ENCODE results near the gene MSRB1. TPM values are rescaled to one million over a fixed set of nuclear protein-coding genes. Genes with fewer than 3 reads are reported as not detected.

Gene MSRB1
- total RNA-seq, 1 donor = 14.3 TPM

DNA sequence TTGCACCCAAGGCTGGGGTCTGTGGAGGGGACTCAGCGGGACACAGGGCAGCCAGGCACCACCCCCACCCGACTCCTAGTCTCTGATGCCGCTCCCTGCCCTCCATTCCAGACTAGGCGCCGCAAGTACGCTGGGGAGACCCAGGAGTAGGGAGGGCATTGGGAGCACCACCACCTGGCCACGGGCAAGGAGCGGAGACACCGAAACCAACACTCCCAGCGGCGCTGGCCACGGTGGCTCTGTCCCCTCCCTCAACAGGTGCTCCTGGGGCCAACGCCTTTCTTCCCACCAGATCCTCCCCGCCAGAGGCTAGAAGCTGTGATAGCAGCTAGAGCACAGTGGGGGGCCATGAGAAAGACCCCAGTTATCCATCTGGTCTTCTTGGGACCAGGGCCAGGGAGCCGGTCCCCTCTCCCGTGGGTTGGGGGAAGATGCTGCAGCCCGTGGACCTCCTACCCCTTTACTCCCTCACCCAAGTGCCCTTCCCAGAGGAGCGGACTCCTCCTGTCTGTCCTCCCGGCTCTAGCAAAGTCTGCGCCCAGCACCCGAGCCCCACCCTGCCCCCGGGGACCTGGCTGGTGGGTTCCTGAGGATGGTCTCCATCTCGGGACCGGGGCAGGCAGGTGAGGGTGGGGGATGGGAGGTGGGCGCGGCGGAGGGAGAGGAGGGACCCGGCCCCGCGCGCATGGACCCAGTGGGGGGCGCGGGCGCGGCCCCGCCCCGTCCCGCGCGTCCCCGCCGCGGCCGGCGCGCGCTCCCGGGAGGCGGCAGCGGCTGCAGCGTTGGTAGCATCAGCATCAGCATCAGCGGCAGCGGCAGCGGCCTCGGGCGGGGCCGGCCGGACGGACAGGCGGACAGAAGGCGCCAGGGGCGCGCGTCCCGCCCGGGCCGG is 46.5 kb upstream of the MSRB1 start, which contains the start of gene SYNGR3:
TSS of gene SYNGR3 (plus strand) at position 762 of the 892 bp plus-strand sequence. CDS start 133 bp downstream, outside the sequence.
- DNase-seq (ENCODE audit: low read depth) = no peak
- H3K4me3 ChIP-seq (ENCODE audit: low read depth, low read length) = peak within 1 kb of the TSS; percentile 41
- TF ChIP-seq, protein P1, sequence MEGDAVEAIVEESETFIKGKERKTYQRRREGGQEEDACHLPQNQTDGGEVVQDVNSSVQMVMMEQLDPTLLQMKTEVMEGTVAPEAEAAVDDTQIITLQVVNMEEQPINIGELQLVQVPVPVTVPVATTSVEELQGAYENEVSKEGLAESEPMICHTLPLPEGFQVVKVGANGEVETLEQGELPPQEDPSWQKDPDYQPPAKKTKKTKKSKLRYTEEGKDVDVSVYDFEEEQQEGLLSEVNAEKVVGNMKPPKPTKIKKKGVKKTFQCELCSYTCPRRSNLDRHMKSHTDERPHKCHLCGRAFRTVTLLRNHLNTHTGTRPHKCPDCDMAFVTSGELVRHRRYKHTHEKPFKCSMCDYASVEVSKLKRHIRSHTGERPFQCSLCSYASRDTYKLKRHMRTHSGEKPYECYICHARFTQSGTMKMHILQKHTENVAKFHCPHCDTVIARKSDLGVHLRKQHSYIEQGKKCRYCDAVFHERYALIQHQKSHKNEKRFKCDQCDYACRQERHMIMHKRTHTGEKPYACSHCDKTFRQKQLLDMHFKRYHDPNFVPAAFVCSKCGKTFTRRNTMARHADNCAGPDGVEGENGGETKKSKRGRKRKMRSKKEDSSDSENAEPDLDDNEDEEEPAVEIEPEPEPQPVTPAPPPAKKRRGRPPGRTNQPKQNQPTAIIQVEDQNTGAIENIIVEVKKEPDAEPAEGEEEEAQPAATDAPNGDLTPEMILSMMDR (IDR thresholded peaks at IDR 0.05; ENCODE audit: insufficient read depth, low read length) = no peak

DNA sequence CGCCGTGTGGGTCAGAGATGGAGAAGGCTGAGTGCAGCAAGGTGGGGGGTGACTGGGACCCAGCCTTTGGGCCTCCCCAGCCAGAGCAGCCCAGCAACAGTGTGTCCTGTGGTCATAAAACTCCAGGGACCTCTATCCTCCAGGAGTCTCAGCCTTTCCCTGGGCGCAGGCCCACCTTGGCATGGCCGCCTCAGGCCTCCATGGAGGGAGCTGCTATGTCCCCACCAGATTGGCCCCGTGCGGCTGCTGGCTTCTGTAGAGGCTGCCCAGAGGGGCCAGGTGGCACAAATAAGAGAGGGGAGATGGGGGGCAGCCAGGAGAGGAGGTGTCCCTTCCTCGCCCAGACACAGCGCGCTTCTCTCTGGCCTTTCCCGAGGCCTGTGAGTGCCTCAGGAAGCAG is 44.2 kb upstream of the MSRB1 start:
- no peak for DNase-seq (ENCODE audit: low read depth)
- no peak overlapping the region for H3K4me3 ChIP-seq (ENCODE audit: low read depth, low read length)
- TF ChIP-seq, protein P1 (IDR thresholded peaks at IDR 0.05; ENCODE audit: insufficient read depth, low read length) = no peak

DNA sequence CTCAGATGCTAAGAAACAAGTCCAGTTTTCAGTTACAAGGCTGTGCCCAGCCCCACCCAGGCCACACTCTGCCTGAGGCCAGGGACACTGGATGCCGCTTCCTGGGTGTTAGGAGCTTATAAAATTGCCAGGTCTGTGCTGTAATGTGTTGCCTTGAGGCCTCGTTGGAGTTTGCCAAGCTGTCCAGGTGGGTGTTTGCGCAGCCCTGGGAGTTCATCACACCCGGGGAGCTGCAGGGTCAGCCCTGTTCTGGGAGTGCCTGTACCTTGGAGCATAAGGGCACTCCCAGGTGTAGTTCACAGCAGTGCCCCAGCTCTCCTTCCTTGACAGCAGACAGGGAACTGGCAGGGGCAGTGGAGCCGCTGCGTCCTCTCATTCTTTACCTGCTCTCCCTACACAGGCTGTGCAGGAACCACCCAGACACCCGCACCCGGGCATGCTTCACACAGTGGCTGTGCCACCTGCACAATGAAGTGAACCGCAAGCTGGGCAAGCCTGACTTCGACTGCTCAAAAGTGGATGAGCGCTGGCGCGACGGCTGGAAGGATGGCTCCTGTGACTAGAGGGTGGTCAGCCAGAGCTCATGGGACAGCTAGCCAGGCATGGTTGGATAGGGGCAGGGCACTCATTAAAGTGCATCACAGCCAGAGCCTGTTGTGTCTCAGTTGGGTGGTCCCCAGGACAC is 42.6 kb upstream of the MSRB1 start:
- peak overlapping the region; percentile 76 for H3K4me3 ChIP-seq (ENCODE audit: low read depth, low read length)
- TF ChIP-seq, protein P1 (IDR thresholded peaks at IDR 0.05; ENCODE audit: insufficient read depth, low read length) = no peak
- no peak for DNase-seq (ENCODE audit: low read depth)

DNA sequence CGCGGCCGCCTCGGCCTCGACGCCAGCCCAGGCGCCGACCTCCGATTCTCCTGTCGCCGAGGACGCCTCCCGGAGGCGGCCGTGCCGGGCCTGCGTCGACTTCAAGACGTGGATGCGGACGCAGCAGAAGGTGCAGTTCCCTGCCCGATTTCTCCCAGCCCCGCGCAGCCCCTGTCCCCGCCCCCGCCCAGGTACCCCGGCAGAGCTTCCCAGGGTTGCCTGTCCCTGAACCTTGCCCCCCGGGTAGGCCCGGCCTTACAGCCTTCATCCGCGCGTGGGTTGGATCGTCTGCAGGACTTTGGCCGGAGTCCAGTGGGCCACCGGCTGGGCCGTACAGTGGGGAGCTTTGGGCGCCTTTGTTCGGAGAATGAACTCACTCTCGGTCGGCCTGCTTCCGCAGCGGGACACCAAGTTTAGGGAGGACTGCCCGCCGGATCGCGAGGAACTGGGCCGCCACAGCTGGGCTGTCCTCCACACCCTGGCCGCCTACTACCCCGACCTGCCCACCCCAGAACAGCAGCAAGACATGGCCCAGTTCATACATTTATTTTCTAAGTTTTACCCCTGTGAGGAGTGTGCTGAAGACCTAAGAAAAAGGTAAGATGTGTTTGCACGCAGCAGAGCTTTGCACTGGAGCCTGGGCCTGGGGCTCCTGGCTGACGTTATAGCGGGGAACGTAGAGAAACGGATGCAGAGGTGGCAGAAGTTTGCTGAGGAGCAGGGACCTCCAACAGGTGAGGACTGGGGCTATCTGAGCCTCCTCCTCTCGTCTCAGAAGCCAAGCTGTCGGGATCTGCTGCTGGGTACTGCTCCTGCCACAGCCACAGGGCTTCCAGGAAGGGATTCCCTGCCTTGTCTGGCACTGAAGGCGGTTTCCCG is 41.6 kb upstream of the MSRB1 start:
- TF ChIP-seq, protein P1 (IDR thresholded peaks at IDR 0.05; ENCODE audit: insufficient read depth, low read length) = no peak
- H3K4me3 ChIP-seq (ENCODE audit: low read depth, low read length) = peak overlapping the region; percentile 76
- DNase-seq (ENCODE audit: low read depth) = no peak

DNA sequence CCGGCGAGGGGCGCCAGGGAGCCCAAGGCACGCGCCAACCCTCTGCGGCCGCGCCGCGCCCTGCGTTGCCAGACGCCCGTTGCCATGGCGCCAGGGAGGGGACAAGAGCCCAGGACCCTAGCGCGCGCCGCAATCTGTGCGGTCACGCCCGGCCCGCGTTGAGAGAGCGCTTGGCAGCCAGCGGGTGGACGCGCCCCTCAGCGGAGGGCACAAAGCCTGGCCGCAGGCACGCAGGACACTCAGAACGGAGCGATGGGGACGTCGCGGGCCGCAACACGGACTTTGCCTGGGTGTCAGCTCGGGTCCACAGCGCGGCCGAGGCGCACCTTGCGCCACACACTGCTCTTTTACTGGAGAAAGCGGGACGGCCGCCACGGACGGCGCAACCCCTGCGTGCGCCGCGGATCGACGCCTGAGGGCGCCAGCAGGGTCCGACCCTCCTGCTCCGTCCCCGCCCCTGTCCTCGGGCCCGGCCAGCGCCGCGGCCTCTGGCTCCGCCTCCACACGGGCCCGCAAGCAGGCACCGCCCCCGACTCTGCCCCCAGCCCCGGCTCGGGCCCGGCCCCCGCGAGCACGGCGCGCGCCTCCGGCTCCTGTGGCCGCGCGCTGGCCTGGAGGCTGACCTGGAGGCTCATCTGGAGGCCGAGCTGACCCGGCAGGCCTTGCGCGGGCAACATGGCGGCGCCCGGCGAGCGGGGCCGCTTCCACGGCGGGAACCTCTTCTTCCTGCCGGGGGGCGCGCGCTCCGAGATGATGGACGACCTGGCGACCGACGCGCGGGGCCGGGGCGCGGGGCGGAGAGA is 40.7 kb upstream of the MSRB1 start, which contains the start of gene GFER:
TSS of gene GFER (plus strand) at position 650 of the 803 bp plus-strand sequence. CDS start at position 676, 26 bp downstream.
- peak; percentile 90 for DNase-seq (ENCODE audit: low read depth)

More for the DNA sequence above, 40.7 kb upstream of the MSRB1 start, which contains the start of gene GFER:
- TF ChIP-seq, protein P1 (IDR thresholded peaks at IDR 0.05; ENCODE audit: insufficient read depth, low read length) = peak; percentile 38
- peak within 1 kb of the TSS; percentile 76 for H3K4me3 ChIP-seq (ENCODE audit: low read depth, low read length)
